ENCODE data around the gene RBMS3.
"Not testable (repeated sequence)": the region's sequence is repeated elsewhere in the genome, so short reads cannot be mapped to it uniquely, and the experiment has no call there.

RBMS3 gene

GRCh38 chr3:29339016-29339833 is 58.4 kb downstream of the RBMS3 start:
- DNase-seq (ENCODE audit: low read depth in 3 of 3): no peak

DNA sequence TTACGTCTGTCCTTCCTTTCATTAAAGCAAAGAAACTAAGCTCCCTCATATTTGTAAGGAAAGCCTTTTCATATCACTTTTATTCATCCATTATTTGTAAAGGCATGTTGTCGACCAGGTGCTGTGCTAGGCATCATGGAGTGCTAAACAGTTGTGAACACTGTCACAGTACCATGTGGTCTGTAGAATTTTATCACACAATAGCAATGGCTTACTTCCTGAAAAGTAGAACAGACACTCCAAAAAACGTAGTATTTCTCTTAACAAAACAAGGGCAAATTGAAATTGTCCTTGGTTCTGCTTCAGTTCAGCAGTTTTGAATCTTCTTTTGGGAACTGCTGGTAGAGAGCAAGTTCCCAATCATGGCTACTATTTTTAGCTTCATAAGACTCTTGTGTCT is 63.3 kb downstream of the RBMS3 start:
- no peak for DNase-seq (ENCODE audit: low read depth in 3 of 3)

DNA sequence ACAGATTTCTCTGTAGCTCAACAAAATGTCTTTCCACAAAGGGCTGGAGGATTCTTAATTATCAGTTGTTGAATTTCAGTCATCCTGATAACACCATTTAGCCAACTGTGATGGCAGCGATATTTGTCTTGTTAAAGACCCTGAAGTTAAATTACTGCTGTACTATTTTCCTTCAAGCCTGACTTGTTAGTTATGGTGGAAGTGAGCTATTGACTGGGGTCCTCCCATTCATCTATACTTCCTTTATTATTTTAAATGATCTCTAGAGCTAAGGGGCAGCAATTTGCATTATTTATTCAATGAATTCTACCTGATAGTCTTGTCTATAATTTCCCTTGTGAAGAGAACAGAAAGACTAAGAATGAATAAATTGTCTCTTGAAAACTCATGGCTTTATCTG is 64.1 kb downstream of the RBMS3 start:
- DNase-seq (ENCODE audit: low read depth in 3 of 3): no peak

GRCh38 chr3:29345516-29346300 is 64.8 kb downstream of the RBMS3 start:
- no peak for DNase-seq (ENCODE audit: low read depth in 3 of 3)

DNA sequence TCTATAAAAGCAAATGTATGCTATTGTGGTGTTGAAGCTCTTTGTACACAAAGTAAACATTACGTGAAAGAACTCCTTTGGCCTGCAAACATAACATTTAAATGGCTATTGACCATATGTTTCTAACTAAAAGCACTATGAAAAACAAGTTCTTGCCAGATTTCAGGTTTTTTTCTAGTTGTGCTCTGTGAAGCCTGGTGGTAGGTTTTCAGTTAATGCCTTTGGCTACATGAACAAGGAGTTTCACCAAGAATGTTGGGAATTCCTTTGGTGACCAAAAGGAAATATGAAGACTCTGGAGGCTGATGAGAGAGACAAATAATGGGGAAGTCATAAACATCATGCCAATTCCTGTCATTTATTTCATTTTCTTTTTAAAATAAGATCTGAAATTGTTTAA is 66.0 kb downstream of the RBMS3 start:
- DNase-seq (ENCODE audit: low read depth in 3 of 3): no peak

DNA sequence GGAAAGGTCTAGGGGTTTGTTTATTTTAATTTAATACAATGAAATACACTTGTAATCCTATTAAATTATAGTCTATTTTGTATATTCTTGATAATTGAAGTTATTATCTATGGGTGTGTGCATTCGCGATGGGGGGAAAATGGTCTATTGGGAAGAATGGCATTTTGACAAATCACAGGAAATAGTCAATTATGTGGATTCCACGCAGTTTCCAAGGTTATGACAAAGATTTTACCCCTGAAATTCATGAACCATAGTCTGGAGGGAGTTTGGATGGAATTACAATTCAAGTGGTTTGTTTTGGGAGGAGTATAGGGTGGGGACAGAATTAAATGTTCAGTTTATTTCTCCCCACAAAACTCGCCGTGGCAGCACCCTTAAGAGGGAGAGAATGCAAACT is 66.5 kb downstream of the RBMS3 start:
- DNase-seq (ENCODE audit: low read depth in 3 of 3): no peak

- no peak for DNase-seq (ENCODE audit: low read depth in 3 of 3)
These were observed 67.4 kb downstream of the RBMS3 start for GRCh38 chr3:29348316-29348715.

GRCh38 chr3:29349049-29349448 is 68.2 kb downstream of the RBMS3 start:
- DNase-seq (ENCODE audit: low read depth in 3 of 3): no peak

DNA sequence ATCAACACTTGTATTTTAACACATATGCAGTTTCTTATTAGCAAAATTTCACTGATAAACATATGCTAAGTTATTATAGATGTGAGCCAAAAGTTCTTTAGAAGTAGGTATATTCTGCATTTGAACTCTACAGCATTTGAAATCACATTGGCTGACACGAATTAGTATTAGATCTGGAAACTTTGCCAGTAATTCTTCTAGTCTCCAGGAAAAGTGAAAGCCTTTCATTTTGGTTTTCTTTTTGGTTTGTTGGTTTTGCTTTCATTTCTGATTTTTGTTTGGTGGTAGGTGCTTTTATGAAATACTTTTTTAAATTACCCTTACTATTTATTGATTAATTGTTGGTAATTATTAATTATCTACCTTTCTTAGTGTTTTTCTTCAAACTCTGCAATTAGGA is 72.9 kb downstream of the RBMS3 start:
- no peak for DNase-seq (ENCODE audit: low read depth in 3 of 3)

DNA sequence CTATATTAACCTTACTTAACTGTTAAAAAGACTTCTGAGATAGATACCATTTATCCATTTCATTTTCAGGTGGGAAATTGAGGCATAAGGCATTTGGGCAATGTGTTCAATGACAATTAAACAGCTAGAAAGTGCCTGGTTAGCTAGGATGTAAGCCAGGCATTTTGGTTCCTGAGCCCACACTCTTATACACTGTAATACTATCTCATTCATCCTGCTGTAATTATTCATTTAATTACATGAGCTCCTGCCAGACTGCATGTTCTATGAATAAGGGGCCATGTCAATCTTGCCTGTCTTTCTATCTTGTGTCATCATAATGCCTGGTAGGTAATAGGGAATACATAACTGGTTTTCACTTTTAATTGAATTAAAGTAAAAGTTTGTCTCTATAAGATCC is 74.0 kb downstream of the RBMS3 start:
- no peak for DNase-seq (ENCODE audit: low read depth in 3 of 3)

DNA sequence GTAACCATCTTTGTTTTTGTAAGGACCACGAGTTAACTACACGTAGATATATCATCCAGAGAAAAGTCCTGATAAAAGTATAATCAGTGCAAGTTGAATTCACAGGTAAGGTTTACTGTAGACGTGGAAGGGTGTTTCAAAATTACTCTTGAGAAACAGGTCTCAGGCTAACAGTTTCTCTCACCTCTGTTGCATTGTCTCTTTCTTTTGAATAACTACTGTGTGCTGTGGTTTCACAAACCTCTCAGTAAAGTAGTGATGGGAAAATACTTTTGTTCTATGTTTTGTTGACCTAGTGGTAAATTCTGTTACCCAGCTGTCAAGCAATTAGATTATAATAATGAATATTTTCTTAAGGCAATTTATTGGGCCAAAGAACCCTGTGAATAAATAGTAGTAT is 75.2 kb downstream of the RBMS3 start:
- no peak for DNase-seq (ENCODE audit: low read depth in 3 of 3)

GRCh38 chr3:29360289-29360688 is 79.4 kb downstream of the RBMS3 start:
- DNase-seq (ENCODE audit: low read depth in 3 of 3): not testable (repeated sequence)

- no peak for DNase-seq (ENCODE audit: low read depth in 3 of 3)
These were observed 82.2 kb downstream of the RBMS3 start for GRCh38 chr3:29363110-29363509.

- no peak for DNase-seq (ENCODE audit: low read depth in 3 of 3)
These were observed 89.2 kb downstream of the RBMS3 start for GRCh38 chr3:29370021-29370420.

GRCh38 chr3:29370476-29371420 is 89.9 kb downstream of the RBMS3 start:
- DNase-seq (ENCODE audit: low read depth in 3 of 3): no peak

DNA sequence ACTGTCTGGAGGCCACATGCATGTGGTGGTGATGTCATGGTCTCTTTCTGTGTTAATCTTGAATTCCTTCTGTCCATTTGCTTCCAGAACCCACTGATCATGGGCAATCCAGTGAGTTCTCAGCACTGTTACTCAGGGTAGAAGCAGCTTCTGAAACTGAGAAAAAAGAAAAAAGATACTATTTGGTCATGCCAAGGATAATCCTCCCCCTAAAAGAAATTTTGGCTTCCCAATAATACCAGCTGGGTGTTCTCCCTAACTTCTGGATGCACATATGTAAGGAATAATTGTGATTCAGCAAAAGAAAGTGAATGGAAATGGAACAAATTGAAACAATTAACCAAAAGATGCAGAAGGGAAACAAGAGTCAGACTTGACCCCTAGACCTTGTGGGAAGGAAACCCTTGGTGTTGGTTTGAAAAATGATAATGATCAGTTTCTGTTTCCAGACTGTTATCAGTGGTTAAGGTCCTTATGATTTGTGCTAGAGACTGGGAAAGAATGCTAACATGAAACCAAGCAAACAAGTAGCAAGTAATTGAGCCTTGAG is 92.3 kb downstream of the RBMS3 start:
- no peak for DNase-seq (ENCODE audit: low read depth in 3 of 3)

DNA sequence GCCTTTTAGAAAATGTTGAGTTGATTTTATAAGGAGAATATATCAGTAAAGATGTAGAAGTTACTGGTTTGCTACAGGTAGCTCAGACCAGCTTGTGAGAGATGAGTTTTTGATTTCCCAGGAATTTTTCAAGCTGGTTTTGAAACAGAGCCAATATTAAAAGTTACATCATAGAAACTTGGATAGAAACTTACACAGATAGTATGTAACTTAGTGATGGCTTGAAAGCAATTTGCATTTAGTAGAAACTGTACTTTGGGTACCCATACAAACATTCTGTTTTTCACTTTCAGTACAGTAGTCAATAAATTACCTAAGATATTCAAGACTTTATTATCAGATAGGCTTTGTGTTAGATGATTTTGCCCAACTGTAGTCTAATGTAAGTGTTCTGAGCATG is 93.4 kb downstream of the RBMS3 start:
- no peak for DNase-seq (ENCODE audit: low read depth in 3 of 3)

DNA sequence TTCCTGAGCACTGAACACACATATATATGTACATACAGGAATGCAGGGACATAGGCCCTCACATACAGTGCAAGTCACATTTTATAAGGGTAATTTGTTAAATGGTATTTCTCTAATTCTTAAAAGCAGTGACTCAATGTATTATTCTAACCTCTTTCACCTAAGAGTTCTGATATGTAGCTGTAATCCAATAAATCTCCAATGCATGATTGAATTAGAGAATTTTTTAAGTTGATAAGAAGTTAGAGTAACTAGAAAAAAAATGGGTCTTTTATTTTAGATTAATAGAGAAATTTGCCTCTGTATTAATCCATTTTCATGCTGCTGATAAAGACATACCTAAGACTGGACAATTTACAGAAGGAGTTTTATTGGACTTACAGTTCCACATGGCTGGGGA is 98.2 kb downstream of the RBMS3 start:
- no peak for DNase-seq (ENCODE audit: low read depth in 3 of 3)

- DNase-seq (ENCODE audit: low read depth in 3 of 3): no peak
These were observed 100.7 kb downstream of the RBMS3 start for GRCh38 chr3:29381595-29381994.

DNA sequence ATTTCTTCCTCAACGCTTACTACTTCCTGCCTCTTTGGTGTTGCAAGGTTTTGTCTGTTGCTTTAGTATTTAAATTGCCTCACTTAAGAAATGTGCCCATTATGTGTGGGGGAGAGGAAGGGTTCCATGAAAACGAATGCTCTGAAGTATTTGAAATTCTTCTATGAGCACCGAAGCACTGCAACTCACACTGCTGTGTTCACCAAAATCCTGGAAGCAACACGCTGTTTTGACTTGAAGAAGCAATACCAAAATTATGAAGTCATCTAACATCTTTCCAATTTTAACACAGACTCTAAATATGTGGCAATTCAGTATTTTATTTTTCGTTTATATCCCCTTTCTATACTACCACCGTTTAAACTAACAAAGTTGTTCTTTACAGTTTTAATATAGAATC is 101.5 kb downstream of the RBMS3 start:
- DNase-seq (ENCODE audit: low read depth in 3 of 3): no peak

DNA sequence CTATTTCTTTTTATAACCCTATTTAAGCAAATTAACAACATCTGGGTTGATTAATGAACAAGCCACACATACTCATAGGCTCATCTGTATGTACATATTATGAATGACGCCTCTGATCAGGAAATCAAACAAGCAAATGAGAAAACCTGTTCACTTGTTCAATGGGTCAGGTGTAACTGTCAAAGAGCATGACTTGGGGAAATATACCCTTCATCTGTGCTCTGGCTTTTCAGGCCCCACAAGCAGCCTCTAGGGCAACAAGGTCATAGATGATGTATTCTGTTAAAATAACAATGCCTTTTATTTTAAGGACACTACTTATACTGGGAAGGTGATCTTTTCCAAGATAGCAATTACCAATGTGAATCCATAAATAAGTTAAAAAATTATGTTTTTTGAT is 102.0 kb downstream of the RBMS3 start:
- DNase-seq (ENCODE audit: low read depth in 3 of 3): no peak

DNA sequence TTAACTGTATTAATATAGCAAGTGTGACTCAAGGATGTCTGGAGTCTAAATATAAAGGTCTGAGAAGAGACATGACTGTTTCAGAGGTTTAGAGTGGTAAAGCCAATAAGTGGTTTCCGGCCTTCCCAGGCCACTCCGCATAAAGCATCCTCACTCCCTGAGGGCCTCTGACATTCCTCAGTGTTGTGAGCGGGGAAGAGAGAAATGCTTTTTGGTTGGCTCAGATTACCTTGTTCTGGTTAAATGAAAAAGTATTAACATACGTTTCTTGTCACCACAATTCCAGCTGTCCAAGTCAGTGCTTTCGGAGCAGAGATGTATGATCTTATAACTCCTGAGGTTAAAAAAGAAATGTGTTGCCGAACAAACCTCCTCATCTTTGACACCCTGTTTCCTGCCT is 103.8 kb downstream of the RBMS3 start:
- no peak for DNase-seq (ENCODE audit: low read depth in 3 of 3)

Data from stimulated activated CD4-positive, alpha-beta T cell treated with anti-CD3 and anti-CD28 coated beads, TNF-alpha, amount 100 ng/mL, for 48 hours (primary cell).